Measurements from ENCODE around the gene TATDN3. TPM values are rescaled to one million over a fixed set of nuclear protein-coding genes. Genes with fewer than 3 reads are reported as not detected.

TATDN3 gene
- total and polyA plus RNA-seq, 9 of the 15 experiments (the other 6 are each of a cell fraction or from before 2014, with no cell fraction given): 18.3 to 79.9 (median 28.2) TPM

- TF ChIP-seq NFXL1 (CRISPR knock-in tag; IDR thresholded peaks at IDR 0.05) (no peak), NR2C1 (IDR thresholded peaks at IDR 0.05) (no peak), NR2C1 (tag; IDR thresholded peaks at IDR 0.05) (no peak), TRIM28 (IDR thresholded peaks at IDR 0.05) (no peak; the same call in 1 of the 2 replicates), ELF2 (CRISPR knock-in tag; IDR thresholded peaks at IDR 0.05) (no peak), RUNX1 (IDR thresholded peaks at IDR 0.05; ENCODE audit: low read depth) (no peak), ZBTB2 (IDR thresholded peaks at IDR 0.05) (peak; percentile 25; the same call in 1 of the 2 replicates), SIN3A (IDR thresholded peaks at IDR 0.05; ENCODE audit: borderline replicate concordance in 2 of 2, control insufficient read depth in 1 of 2, low read depth in 2 of 2, low read length in 2 of 2) (peak in 1 of 2 experiments; percentile 51; a peak in 1 of 4 replicates), GTF2B (IDR thresholded peaks at IDR 0.05; ENCODE audit: extremely low read depth, insufficient read length) (no peak), HDAC3 (IDR thresholded peaks at IDR 0.05; ENCODE audit: borderline replicate concordance, partially characterized antibody) (no peak), SMAD4 (CRISPR knock-in tag; conservative IDR thresholded peaks at IDR 0.05) (peak; percentile 95), POLR3A (IDR thresholded peaks at IDR 0.05; ENCODE audit: borderline replicate concordance, extremely low read depth, insufficient read depth, insufficient read length) (no peak), ZNF174 (CRISPR knock-in tag; IDR thresholded peaks at IDR 0.05) (no peak), ZSCAN32 (CRISPR knock-in tag; IDR thresholded peaks at IDR 0.05) (no peak), CTCFL (IDR thresholded peaks at IDR 0.05; ENCODE audit: borderline replicate concordance, insufficient read depth, low read depth, low read length, poor library complexity, severe bottlenecking) (no peak), THRAP3 (IDR thresholded peaks at IDR 0.05; ENCODE audit: borderline replicate concordance) (no peak), MYNN (IDR thresholded peaks at IDR 0.05) (no peak), MYNN (CRISPR knock-in tag; IDR thresholded peaks at IDR 0.05) (no peak), PML (IDR thresholded peaks at IDR 0.05; ENCODE audit: low read length) (0 out of 2 replicates have a peak, but pooled peaks have one; percentile 63), AFF1 (IDR thresholded peaks at IDR 0.05; ENCODE audit: low read depth in 1 of 2, partially characterized antibody in 2 of 2) (peak in 1 of 2 experiments; percentile 66), SMARCC2 (IDR thresholded peaks at IDR 0.05; ENCODE audit: low read depth) (no peak), MEF2D (tag; conservative IDR thresholded peaks at IDR 0.05; ENCODE audit: low read depth) (no peak)
Measured at GRCh38 chr1:212857992-212858460, 66.3 kb downstream of the TATDN3 start, which contains the start of gene FLVCR1 (continued).
